ENCODE results near the gene RRM2. TPM values are rescaled to one million over a fixed set of nuclear protein-coding genes. Genes with fewer than 3 reads are reported as not detected.

RRM2 gene
- 15.2 and 20.0 TPM in 2 replicates for total RNA-seq
- polyA plus RNA-seq, result 40.9 and 49.7 TPM in 2 replicates

GRCh38 chr2:10122500-10123280, at the start of gene RRM2:
TSS of gene RRM2 (plus strand) at chr2:10122739. CDS start at chr2:10122799, 60 bp downstream.
- under 1% methylated on average over 57 of the region's 81 CpGs for WGBS (ENCODE audit: low lambda C conversion rate, missing lambda C conversion rate)
- Histone ChIP-seq H3K27ac (peak within 1 kb of the TSS; percentile 83), H3K79me2 (peaks cover 23% of the 10 kb centered on the region), H3K4me3 (peak within 1 kb of the TSS; percentile 66), H3K27me3 (no peaks in the 10 kb centered on the region), H4K20me1 (ENCODE audit: insufficient read depth, poor library complexity, severe bottlenecking) (no peaks in the 10 kb centered on the region), H3K4me2 (peak within 1 kb of the TSS; percentile 100), H3K4me1 (ENCODE audit: insufficient read depth) (peaks cover 13% of the 10 kb centered on the region), H2AFZ (peak within 1 kb of the TSS; percentile 13), H3K9me2 (replicated peaks; ENCODE audit: insufficient read depth) (no peaks in the 10 kb centered on the region), H3K9me3 (ENCODE audit: low read depth) (no peaks in the 10 kb centered on the region), H3K36me3 (replicated peaks; ENCODE audit: insufficient read depth, low read depth) (no peaks in the 10 kb centered on the region)
- TF ChIP-seq CTCF (IDR thresholded peaks at IDR 0.05; ENCODE audit: poor library complexity) (no peak), EZH2 (IDR thresholded peaks at IDR 0.05; ENCODE audit: borderline replicate concordance) (peak; percentile 36), EZH2phosphoT487 (IDR thresholded peaks at IDR 0.05; ENCODE audit: low read depth, severe bottlenecking, unreplicated experiment) (no peak)
- DNase-seq (ENCODE audit: low spot score), result peak; percentile 95

GRCh38 chr2:10073706-10074105, 48.8 kb upstream of the RRM2 start:
- Histone ChIP-seq H3K9me2 (replicated peaks; ENCODE audit: insufficient read depth) (no peaks in the 10 kb centered on the region), H3K4me2 (no peak overlapping the region), H3K27me3 (peaks cover 36% of the 10 kb centered on the region), H3K4me1 (ENCODE audit: insufficient read depth) (no peaks in the 10 kb centered on the region), H2AFZ (no peak overlapping the region), H3K4me3 (no peak overlapping the region), H3K36me3 (replicated peaks; ENCODE audit: insufficient read depth, low read depth) (no peaks in the 10 kb centered on the region), H3K27ac (no peak overlapping the region), H3K9me3 (ENCODE audit: low read depth) (no peaks in the 10 kb centered on the region), H4K20me1 (ENCODE audit: insufficient read depth, poor library complexity, severe bottlenecking) (no peaks in the 10 kb centered on the region), H3K79me2 (no peaks in the 10 kb centered on the region)
- peak; percentile 2 for DNase-seq (ENCODE audit: low spot score)
- TF ChIP-seq EZH2 (IDR thresholded peaks at IDR 0.05; ENCODE audit: borderline replicate concordance) (no peak), CTCF (IDR thresholded peaks at IDR 0.05; ENCODE audit: poor library complexity) (no peak), EZH2phosphoT487 (IDR thresholded peaks at IDR 0.05; ENCODE audit: low read depth, severe bottlenecking, unreplicated experiment) (no peak)
- 75% methylated on average over 7 of the region's 8 CpGs for WGBS (ENCODE audit: low lambda C conversion rate, missing lambda C conversion rate)

GRCh38 chr2:10075101-10075500, 47.4 kb upstream of the RRM2 start:
- Histone ChIP-seq H3K79me2 (no peaks in the 10 kb centered on the region), H3K27ac (no peak overlapping the region), H3K9me2 (replicated peaks; ENCODE audit: insufficient read depth) (no peaks in the 10 kb centered on the region), H3K9me3 (ENCODE audit: low read depth) (no peaks in the 10 kb centered on the region), H3K4me1 (ENCODE audit: insufficient read depth) (no peaks in the 10 kb centered on the region), H2AFZ (no peak overlapping the region), H3K4me3 (no peak overlapping the region), H3K4me2 (no peak overlapping the region), H3K27me3 (peaks cover 42% of the 10 kb centered on the region), H4K20me1 (ENCODE audit: insufficient read depth, poor library complexity, severe bottlenecking) (no peaks in the 10 kb centered on the region), H3K36me3 (replicated peaks; ENCODE audit: insufficient read depth, low read depth) (no peaks in the 10 kb centered on the region)
- TF ChIP-seq EZH2 (IDR thresholded peaks at IDR 0.05; ENCODE audit: borderline replicate concordance) (no peak), EZH2phosphoT487 (IDR thresholded peaks at IDR 0.05; ENCODE audit: low read depth, severe bottlenecking, unreplicated experiment) (no peak), CTCF (IDR thresholded peaks at IDR 0.05; ENCODE audit: poor library complexity) (no peak)
- WGBS (ENCODE audit: low lambda C conversion rate, missing lambda C conversion rate), result 91% methylated on average over 13 of the region's 13 CpGs
- no peak for DNase-seq (ENCODE audit: low spot score)
